HepG2 (cell line): ENCODE results near the gene ZNF740.

Experiments
- CTCF ChIP-seq: sonication (generic); formaldehyde crosslinking; IDR thresholded peaks from 2 replicates; pipeline ENCODE4 v1.5.0; 2020; ENCODE audit warnings: mild to moderate bottlenecking, missing genetic modification reagents, moderate library complexity
- DNMT1 ChIP-seq: sonication (generic); formaldehyde crosslinking; IDR thresholded peaks from 2 replicates; pipeline ENCODE4 v1.5.1; 2020; ENCODE audit warnings: mild to moderate bottlenecking, missing genetic modification reagents
- JUND ChIP-seq: sonication (generic); formaldehyde crosslinking; IDR thresholded peaks from 2 replicates; pipeline ENCODE4 v1.8.0; 2022; ENCODE audit warnings: mild to moderate bottlenecking, missing genetic modification reagents
- NONO ChIP-seq, 2 experiments: fragments of 450-650 bp in 1 of 2; sonication (generic) in 1 of 2; formaldehyde crosslinking in 1 of 2; IDR thresholded peaks in 1 of 2; conservative IDR thresholded peaks in 1 of 2; 2 replicates each; pipeline versions ENCODE4 v1.6.1 to v1.8.0; 2017 to 2022; ENCODE audit warnings: mild to moderate bottlenecking in 1 of 2, missing genetic modification reagents in 1 of 2, moderate library complexity in 1 of 2
- NR2F1 ChIP-seq, 2 experiments: fragments of 450-650 bp in 1 of 2; formaldehyde crosslinking in 1 of 2; IDR thresholded peaks; 2 replicates each; pipeline versions ENCODE4 v1.5.0 to v1.6.1; 2016 to 2020; ENCODE audit warnings: mild to moderate bottlenecking in 1 of 2, missing compliant biosample characterization in 1 of 2, missing genetic modification reagents in 1 of 2, moderate library complexity in 1 of 2
- PRDM10 ChIP-seq: sonication (generic); formaldehyde crosslinking; IDR thresholded peaks from 2 replicates; pipeline ENCODE4 v1.4.0; 2020; ENCODE audit warnings: low read depth, missing genetic modification reagents
- RAD21 ChIP-seq: fragments of 450-650 bp; formaldehyde crosslinking; IDR thresholded peaks from 2 replicates; pipeline ENCODE4 v1.5.0; 2020; ENCODE audit warnings: mild to moderate bottlenecking
- ZBTB44 ChIP-seq: sonication (generic); formaldehyde crosslinking; IDR thresholded peaks from 2 replicates; pipeline ENCODE4 v1.4.0; 2020; ENCODE audit warnings: missing genetic modification reagents
- ZNF24 ChIP-seq: fragments of 450-650 bp; IDR thresholded peaks from 2 replicates; pipeline ENCODE4 v1.6.1; 2017; ENCODE audit warnings: antibody characterized with exemption, mild to moderate bottlenecking
- ZNF691 ChIP-seq: sonication (generic); formaldehyde crosslinking; IDR thresholded peaks from 2 replicates; pipeline ENCODE4 v1.4.0; 2020; ENCODE audit warnings: missing genetic modification reagents, low read depth, mild to moderate bottlenecking, borderline replicate concordance
- ZSCAN9 ChIP-seq: IDR thresholded peaks from 2 replicates; pipeline ENCODE4 v1.6.1; 2016; ENCODE audit warnings: borderline replicate concordance

GRCh38 chr12:53160000-53160399 is 20.5 kb upstream of the ZNF740 start:
- TF ChIP-seq DNMT1 (CRISPR knock-in tag) (no peak), NR2F1 (CRISPR knock-in tag; IDR thresholded peaks at IDR 0.05) (no peak), NONO (IDR thresholded peaks at IDR 0.05) (no peak), NONO (CRISPR knock-in tag; conservative IDR thresholded peaks at IDR 0.05) (no peak), CTCF (peak; percentile 33; the same call in 1 of the 2 replicates), JUND (CRISPR knock-in tag) (no peak), ZNF24 (no peak), ZSCAN9 (CRISPR knock-in tag) (no peak), PRDM10 (CRISPR knock-in tag) (no peak), ZBTB44 (CRISPR knock-in tag) (no peak), RAD21 (CRISPR knock-in tag) (no peak), ZNF691 (CRISPR knock-in tag) (no peak)
